SKM-1 (cell line): ENCODE results near the gene SEC24B.
"Not testable (repeated sequence)": the region's sequence is repeated elsewhere in the genome, so short reads cannot be mapped to it uniquely, and the experiment has no call there.

Experiments used
- DNase-seq: peaks from one replicate; lab custom pipeline; 2025; ENCODE audit not compliant: unreplicated experiment; lab: John Stamatoyannopoulos, UW

The SEC24B gene

GRCh38 chr4:109432203-109432602, 1.4 kb upstream of the SEC24B start:
- no peak for DNase-seq

- no peak for DNase-seq
Measured at GRCh38 chr4:109432696-109433095, 919 bp upstream of the SEC24B start.

- no peak for DNase-seq
Measured at GRCh38 chr4:109434007-109434971, 674 bp downstream of the SEC24B start.

- DNase-seq, result no peak
Measured at GRCh38 chr4:109435635-109436034, 2.0 kb downstream of the SEC24B start.

- DNase-seq, result no peak
Measured at GRCh38 chr4:109436504-109436903, 2.9 kb downstream of the SEC24B start.

- no peak for DNase-seq
Measured at GRCh38 chr4:109440948-109441347, 7.3 kb downstream of the SEC24B start.

GRCh38 chr4:109441862-109442458, 8.3 kb downstream of the SEC24B start:
- no peak for DNase-seq

GRCh38 chr4:109444182-109444844, 10.7 kb downstream of the SEC24B start:
- peak; percentile 3 for DNase-seq

- no peak for DNase-seq
Measured at GRCh38 chr4:109447278-109447677, 13.7 kb downstream of the SEC24B start.

GRCh38 chr4:109451544-109452273, 18.1 kb downstream of the SEC24B start:
- DNase-seq, result no peak

GRCh38 chr4:109453110-109453509, 19.5 kb downstream of the SEC24B start:
- not testable (repeated sequence) for DNase-seq

- no peak for DNase-seq
Measured at GRCh38 chr4:109462297-109462696, 28.7 kb downstream of the SEC24B start.

- DNase-seq, result no peak
Measured at GRCh38 chr4:109462802-109463201, 29.2 kb downstream of the SEC24B start.

- DNase-seq, result no peak
Measured at GRCh38 chr4:109465069-109465468, 31.5 kb downstream of the SEC24B start.

- DNase-seq, result no peak
Measured at GRCh38 chr4:109469915-109470314, 36.3 kb downstream of the SEC24B start.

GRCh38 chr4:109472343-109472761, 38.7 kb downstream of the SEC24B start:
- DNase-seq, result no peak

GRCh38 chr4:109473824-109474223, 40.2 kb downstream of the SEC24B start:
- DNase-seq, result no peak

GRCh38 chr4:109486007-109486406, 52.4 kb downstream of the SEC24B start:
- no peak for DNase-seq

GRCh38 chr4:109494563-109494962, 60.9 kb downstream of the SEC24B start:
- no peak for DNase-seq

- DNase-seq, result no peak
Measured at GRCh38 chr4:109495514-109495913, 61.9 kb downstream of the SEC24B start.

- no peak for DNase-seq
Measured at GRCh38 chr4:109496875-109497274, 63.3 kb downstream of the SEC24B start.
